ENCODE data around the gene PDK1. TPM values are rescaled to one million over a fixed set of nuclear protein-coding genes. Genes with fewer than 3 reads are reported as not detected.
"Not testable (repeated sequence)": the region's sequence is repeated elsewhere in the genome, so short reads cannot be mapped to it uniquely, and the experiment has no call there.

Gene PDK1
- total RNA-seq, 1 experiment from 2014 or later, result 130 TPM

GRCh38 chr2:172587231-172587630 lies 31.3 kb downstream of the PDK1 start:
- H3K27ac ChIP-seq (ENCODE audit: low read length); H3K4me3 ChIP-seq (ENCODE audit: low read length); DNase-seq; H4K20me1 ChIP-seq (ENCODE audit: insufficient read depth, low read depth, low read length); H3K27me3 ChIP-seq (ENCODE audit: low read length); H3K9me3 ChIP-seq (ENCODE audit: low read length); H3K9me2 ChIP-seq (replicated peaks; ENCODE audit: insufficient read depth, low read length); H3K9ac ChIP-seq (ENCODE audit: low read length); H2AFZ ChIP-seq (ENCODE audit: low read length); H3K4me2 ChIP-seq (ENCODE audit: low read depth, low read length, poor library complexity, severe bottlenecking); H3K4me1 ChIP-seq (ENCODE audit: low read length): not testable (repeated sequence)
- Histone ChIP-seq H3K79me2 (ENCODE audit: low read length) (peaks cover 45% of the 10 kb centered on the region), H3K36me3 (ENCODE audit: insufficient read depth, low read length) (peaks cover 74% of the 10 kb centered on the region)

DNA sequence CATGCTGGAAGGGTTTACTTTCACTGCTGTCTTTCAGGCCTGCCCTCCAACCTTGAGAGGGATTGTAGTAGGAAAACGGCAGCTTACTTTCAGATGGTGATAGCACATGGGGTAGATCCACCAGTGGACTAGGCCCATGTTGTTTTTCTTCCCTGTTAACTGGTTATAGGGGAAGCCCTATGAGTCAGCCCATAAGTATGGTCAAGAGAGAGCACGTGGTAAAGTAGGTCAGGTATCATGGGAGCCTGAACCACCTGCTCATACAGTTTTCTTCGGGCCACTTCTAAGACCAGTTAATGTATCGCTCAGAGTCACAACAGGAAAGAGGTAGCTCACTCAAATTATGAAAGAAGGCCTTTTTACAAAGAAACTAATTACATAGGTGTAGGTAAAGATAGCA lies 33.0 kb downstream of the PDK1 start:
- H3K9ac ChIP-seq (ENCODE audit: low read length), result no peak overlapping the region
- peaks cover 76% of the 10 kb centered on the region for H3K36me3 ChIP-seq (ENCODE audit: insufficient read depth, low read length)
- no peak overlapping the region for H3K27ac ChIP-seq (ENCODE audit: low read length)
- H3K4me3 ChIP-seq (ENCODE audit: low read length), result no peak overlapping the region
- no peaks in the 10 kb centered on the region for H3K27me3 ChIP-seq (ENCODE audit: low read length)
- H3K79me2 ChIP-seq (ENCODE audit: low read length), result peaks cover 36% of the 10 kb centered on the region
- no peaks in the 10 kb centered on the region for H4K20me1 ChIP-seq (ENCODE audit: insufficient read depth, low read depth, low read length)
- DNase-seq, result no peak
- H3K4me1 ChIP-seq (ENCODE audit: low read length), result no peaks in the 10 kb centered on the region
- H3K9me2 ChIP-seq (replicated peaks; ENCODE audit: insufficient read depth, low read length), result no peaks in the 10 kb centered on the region
- no peaks in the 10 kb centered on the region; the same call in 1 of the 2 replicates for H3K9me3 ChIP-seq (ENCODE audit: low read length)
- H2AFZ ChIP-seq (ENCODE audit: low read length), result no peak overlapping the region
- no peak overlapping the region for H3K4me2 ChIP-seq (ENCODE audit: low read depth, low read length, poor library complexity, severe bottlenecking)

DNA sequence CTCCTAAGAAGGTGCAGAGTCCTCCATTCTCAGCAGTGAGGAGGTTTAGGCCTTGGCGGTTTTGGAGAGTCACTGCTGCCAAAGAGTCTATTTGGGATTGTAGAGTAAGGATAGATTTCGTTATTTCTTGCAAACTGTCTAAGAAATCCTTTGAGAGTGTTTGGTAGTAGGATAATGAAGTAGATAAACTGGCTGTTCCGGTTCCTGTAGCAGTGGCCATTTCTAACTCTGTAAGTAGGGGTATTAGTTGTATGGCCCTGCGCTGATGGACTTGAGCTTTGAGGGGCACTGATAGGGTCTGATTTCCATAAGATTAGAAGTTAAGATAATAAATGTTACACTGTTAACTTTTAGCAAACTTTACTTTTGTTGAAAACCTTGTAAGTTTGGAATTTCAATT lies 35.5 kb downstream of the PDK1 start:
- not testable (repeated sequence) for H3K4me2 ChIP-seq (ENCODE audit: low read depth, low read length, poor library complexity, severe bottlenecking); H4K20me1 ChIP-seq (ENCODE audit: insufficient read depth, low read depth, low read length); H3K9me2 ChIP-seq (replicated peaks; ENCODE audit: insufficient read depth, low read length); H3K9me3 ChIP-seq (ENCODE audit: low read length); H2AFZ ChIP-seq (ENCODE audit: low read length); H3K27me3 ChIP-seq (ENCODE audit: low read length); DNase-seq; H3K9ac ChIP-seq (ENCODE audit: low read length); H3K4me3 ChIP-seq (ENCODE audit: low read length); H3K27ac ChIP-seq (ENCODE audit: low read length); H3K4me1 ChIP-seq (ENCODE audit: low read length)
- H3K36me3 ChIP-seq (ENCODE audit: insufficient read depth, low read length), result peaks cover 74% of the 10 kb centered on the region
- peaks cover 38% of the 10 kb centered on the region for H3K79me2 ChIP-seq (ENCODE audit: low read length)

GRCh38 chr2:172592190-172592589 lies 36.3 kb downstream of the PDK1 start:
- not testable (repeated sequence) for H4K20me1 ChIP-seq (ENCODE audit: insufficient read depth, low read depth, low read length); H2AFZ ChIP-seq (ENCODE audit: low read length); H3K4me2 ChIP-seq (ENCODE audit: low read depth, low read length, poor library complexity, severe bottlenecking); H3K4me3 ChIP-seq (ENCODE audit: low read length); H3K4me1 ChIP-seq (ENCODE audit: low read length); H3K9ac ChIP-seq (ENCODE audit: low read length); H3K9me3 ChIP-seq (ENCODE audit: low read length); DNase-seq; H3K9me2 ChIP-seq (replicated peaks; ENCODE audit: insufficient read depth, low read length); H3K27ac ChIP-seq (ENCODE audit: low read length); H3K27me3 ChIP-seq (ENCODE audit: low read length)
- Histone ChIP-seq H3K36me3 (ENCODE audit: insufficient read depth, low read length) (peaks cover 74% of the 10 kb centered on the region), H3K79me2 (ENCODE audit: low read length) (peaks cover 42% of the 10 kb centered on the region)

DNA sequence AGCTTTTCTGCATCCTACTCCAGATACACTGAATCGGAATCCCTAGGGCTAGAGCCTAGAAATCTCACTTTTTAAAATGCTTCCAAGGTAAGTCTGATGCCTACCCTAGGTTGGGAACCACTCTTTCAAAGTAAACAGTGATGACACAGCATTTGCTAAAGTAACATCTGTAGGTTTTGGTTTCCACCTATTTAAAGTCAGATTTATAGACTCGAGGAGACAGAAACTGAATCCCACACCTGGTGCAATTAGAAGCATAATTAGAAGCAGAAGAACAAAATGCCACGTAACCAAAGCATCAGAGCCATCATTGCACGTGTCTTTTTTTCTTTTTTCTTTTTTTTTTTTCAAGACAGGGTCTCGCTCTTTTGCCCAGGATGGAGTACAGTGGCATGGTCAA lies 40.9 kb downstream of the PDK1 start:
- Histone ChIP-seq H3K9me2 (replicated peaks; ENCODE audit: insufficient read depth, low read length) (no peaks in the 10 kb centered on the region), H3K9ac (ENCODE audit: low read length) (no peak overlapping the region), H3K36me3 (ENCODE audit: insufficient read depth, low read length) (peaks cover 72% of the 10 kb centered on the region), H3K27me3 (ENCODE audit: low read length) (no peaks in the 10 kb centered on the region), H3K79me2 (ENCODE audit: low read length) (peaks cover 42% of the 10 kb centered on the region), H3K9me3 (ENCODE audit: low read length) (no peaks in the 10 kb centered on the region), H3K4me3 (ENCODE audit: low read length) (no peak overlapping the region), H3K4me2 (ENCODE audit: low read depth, low read length, poor library complexity, severe bottlenecking) (no peak overlapping the region), H4K20me1 (ENCODE audit: insufficient read depth, low read depth, low read length) (no peaks in the 10 kb centered on the region), H3K27ac (ENCODE audit: low read length) (no peak overlapping the region), H2AFZ (ENCODE audit: low read length) (no peak overlapping the region), H3K4me1 (ENCODE audit: low read length) (no peaks in the 10 kb centered on the region)
- no peak for DNase-seq

GRCh38 chr2:172597176-172597842 lies 41.4 kb downstream of the PDK1 start:
- Histone ChIP-seq H3K9me3 (ENCODE audit: low read length) (no peaks in the 10 kb centered on the region), H3K4me2 (ENCODE audit: low read depth, low read length, poor library complexity, severe bottlenecking) (no peak overlapping the region), H3K27ac (ENCODE audit: low read length) (no peak overlapping the region), H2AFZ (ENCODE audit: low read length) (no peak overlapping the region), H3K9me2 (replicated peaks; ENCODE audit: insufficient read depth, low read length) (no peaks in the 10 kb centered on the region), H3K36me3 (ENCODE audit: insufficient read depth, low read length) (peaks cover 76% of the 10 kb centered on the region), H3K27me3 (ENCODE audit: low read length) (no peaks in the 10 kb centered on the region), H3K79me2 (ENCODE audit: low read length) (peaks cover 48% of the 10 kb centered on the region), H3K4me1 (ENCODE audit: low read length) (no peaks in the 10 kb centered on the region), H4K20me1 (ENCODE audit: insufficient read depth, low read depth, low read length) (no peaks in the 10 kb centered on the region), H3K9ac (ENCODE audit: low read length) (no peak overlapping the region), H3K4me3 (ENCODE audit: low read length) (no peak overlapping the region)
- DNase-seq, result no peak

DNA sequence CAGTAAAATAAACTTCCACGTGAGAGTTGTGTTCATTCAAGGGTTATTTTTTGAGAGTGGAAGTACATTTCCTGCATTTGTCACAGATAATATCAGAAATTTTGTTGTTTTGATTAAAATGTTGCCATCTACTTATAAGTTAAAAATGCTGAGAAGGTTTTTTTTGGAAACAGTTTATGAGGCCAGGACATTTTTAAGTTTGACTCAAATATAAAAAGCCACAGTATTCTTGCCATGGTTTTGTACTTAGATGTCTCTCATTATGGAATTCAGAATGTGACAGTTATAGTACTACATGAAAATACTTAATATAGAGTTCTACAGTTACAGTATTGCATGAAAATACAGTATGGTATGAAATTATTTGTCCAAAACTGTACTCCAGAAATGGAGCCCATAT lies 44.1 kb downstream of the PDK1 start:
- Histone ChIP-seq H3K36me3 (ENCODE audit: insufficient read depth, low read length) (peaks cover 67% of the 10 kb centered on the region), H3K4me3 (ENCODE audit: low read length) (no peak overlapping the region)

DNA sequence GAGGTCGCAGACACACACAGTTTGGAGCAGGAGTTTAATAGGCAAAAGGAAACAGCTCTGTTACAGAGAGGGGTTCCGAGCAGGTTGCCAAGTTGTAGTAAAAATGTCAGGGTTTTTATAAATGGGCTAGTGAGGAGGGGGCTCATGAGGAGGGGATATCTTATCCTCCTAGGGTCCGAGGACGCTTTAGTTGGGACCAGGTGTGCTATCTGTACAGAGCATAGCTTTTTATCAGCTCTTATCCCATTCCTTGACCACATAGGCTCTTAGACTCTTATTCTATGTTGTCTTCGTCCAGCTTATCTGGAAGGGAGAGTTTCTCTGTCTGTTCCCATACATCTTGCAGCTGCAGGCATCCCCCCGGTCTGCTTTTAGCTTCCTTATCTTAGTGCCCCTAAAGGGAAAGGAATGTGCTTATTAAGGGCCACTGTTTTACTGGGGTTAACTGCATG lies 44.7 kb downstream of the PDK1 start:
- no peaks in the 10 kb centered on the region for H4K20me1 ChIP-seq (ENCODE audit: insufficient read depth, low read depth, low read length)
- H3K79me2 ChIP-seq (ENCODE audit: low read length), result peaks cover 49% of the 10 kb centered on the region
- no peak overlapping the region for H3K9ac ChIP-seq (ENCODE audit: low read length)
- H3K4me3 ChIP-seq (ENCODE audit: low read length), result no peak overlapping the region
- no peaks in the 10 kb centered on the region for H3K27me3 ChIP-seq (ENCODE audit: low read length)
- H3K9me3 ChIP-seq (ENCODE audit: low read length), result no peaks in the 10 kb centered on the region
- no peak overlapping the region for H3K4me2 ChIP-seq (ENCODE audit: low read depth, low read length, poor library complexity, severe bottlenecking)
- DNase-seq, result no peak
- H3K4me1 ChIP-seq (ENCODE audit: low read length), result no peaks in the 10 kb centered on the region
- no peaks in the 10 kb centered on the region for H3K9me2 ChIP-seq (replicated peaks; ENCODE audit: insufficient read depth, low read length)
- no peak overlapping the region for H3K27ac ChIP-seq (ENCODE audit: low read length)
- no peak overlapping the region for H2AFZ ChIP-seq (ENCODE audit: low read length)
- peaks cover 62% of the 10 kb centered on the region for H3K36me3 ChIP-seq (ENCODE audit: insufficient read depth, low read length)

More for the DNA sequence above, 44.1 kb downstream of the PDK1 start:
- H3K27ac ChIP-seq (ENCODE audit: low read length), result no peak overlapping the region
- H3K27me3 ChIP-seq (ENCODE audit: low read length), result no peaks in the 10 kb centered on the region
- no peaks in the 10 kb centered on the region for H3K9me3 ChIP-seq (ENCODE audit: low read length)
- no peak for DNase-seq
- H2AFZ ChIP-seq (ENCODE audit: low read length), result no peak overlapping the region
- peaks cover 49% of the 10 kb centered on the region for H3K79me2 ChIP-seq (ENCODE audit: low read length)
- H3K4me2 ChIP-seq (ENCODE audit: low read depth, low read length, poor library complexity, severe bottlenecking), result no peak overlapping the region
- no peaks in the 10 kb centered on the region for H3K4me1 ChIP-seq (ENCODE audit: low read length)
- no peaks in the 10 kb centered on the region for H3K9me2 ChIP-seq (replicated peaks; ENCODE audit: insufficient read depth, low read length)
- H3K9ac ChIP-seq (ENCODE audit: low read length), result no peak overlapping the region
- H4K20me1 ChIP-seq (ENCODE audit: insufficient read depth, low read depth, low read length), result no peaks in the 10 kb centered on the region
